IPS DF 19.7 (cell line): ENCODE measurements around the gene MRPL48.

Source experiments
- DNase-seq: peaks from one replicate; pipeline ENCODE4 v3.0.0-alpha.2; 2013; ENCODE audit warnings: low read depth, low spot score

The MRPL48 gene

DNA sequence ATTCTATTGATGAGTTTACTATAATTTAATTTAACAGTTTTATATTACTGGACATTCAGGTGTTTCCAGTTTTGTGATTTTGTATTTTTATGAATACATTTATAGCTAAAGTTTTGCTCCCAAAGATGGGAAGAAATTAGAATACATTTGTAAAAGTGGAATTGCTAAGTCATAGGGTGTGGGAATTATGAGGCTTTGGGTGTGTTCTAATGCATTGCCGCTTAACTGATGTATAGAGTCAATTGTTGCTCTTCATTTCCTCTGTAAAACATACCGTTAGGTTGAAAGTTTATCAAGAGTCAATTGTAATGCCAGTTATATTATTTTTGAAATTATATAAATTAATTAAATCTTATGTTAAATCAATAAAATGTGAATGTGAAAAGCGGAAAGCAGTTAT is 105.4 kb downstream of the MRPL48 start:
- DNase-seq, result no peak

- no peak for DNase-seq
Observed at GRCh38 chr11:73894725-73895335, 107.2 kb downstream of the MRPL48 start.

DNA sequence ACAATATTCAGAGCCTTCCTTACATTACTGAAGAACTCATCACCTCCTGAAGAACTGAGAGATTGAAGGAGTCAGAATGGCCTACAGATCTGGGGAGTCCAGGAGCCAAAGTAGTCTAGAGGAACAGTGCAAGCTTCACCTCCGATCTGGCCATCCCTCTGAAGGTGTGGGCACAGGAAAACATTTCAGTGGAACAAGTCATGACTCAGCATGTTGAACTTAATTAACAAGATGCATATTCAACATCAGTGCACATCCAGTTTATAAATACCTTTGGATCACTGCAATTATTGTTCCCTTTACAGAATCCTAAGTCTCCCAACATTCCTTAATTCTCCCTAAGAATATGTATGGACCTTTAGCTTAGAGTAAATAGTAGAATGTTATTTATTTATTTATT is 114.6 kb downstream of the MRPL48 start:
- DNase-seq, result no peak

- no peak for DNase-seq
Observed at GRCh38 chr11:73907191-73907590, 119.5 kb downstream of the MRPL48 start.

GRCh38 chr11:73912026-73912425 is 124.4 kb downstream of the MRPL48 start:
- no peak for DNase-seq

GRCh38 chr11:73913472-73913871 is 125.8 kb downstream of the MRPL48 start:
- DNase-seq, result no peak

DNA sequence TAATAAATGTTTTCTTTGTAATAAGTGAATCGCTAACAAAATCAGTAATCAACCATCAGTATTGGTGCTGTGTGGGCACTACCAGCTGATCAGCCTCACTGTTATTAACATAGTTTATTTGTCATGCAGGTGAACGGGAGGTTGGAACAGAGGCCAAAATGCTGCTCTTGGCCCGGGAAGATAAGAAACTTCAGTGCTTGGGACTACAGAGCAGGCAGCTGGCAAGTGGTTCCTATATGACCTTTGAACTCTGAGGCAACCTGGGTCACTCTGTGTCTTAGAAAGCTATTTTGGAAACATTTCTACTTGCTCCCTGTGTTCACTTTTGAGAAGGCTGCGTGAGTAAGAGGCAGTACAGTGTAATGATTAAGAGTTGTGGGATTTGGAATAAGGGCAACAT is 126.6 kb downstream of the MRPL48 start:
- no peak for DNase-seq
